ENCODE data around the gene DGKD. TPM values are rescaled to one million over a fixed set of nuclear protein-coding genes. Genes with fewer than 3 reads are reported as not detected.
"Not testable (repeated sequence)": the region's sequence is repeated elsewhere in the genome, so short reads cannot be mapped to it uniquely, and the experiment has no call there.

DGKD gene
- total RNA-seq, 1 experiment from 2014 or later: 13.0 TPM

DNA sequence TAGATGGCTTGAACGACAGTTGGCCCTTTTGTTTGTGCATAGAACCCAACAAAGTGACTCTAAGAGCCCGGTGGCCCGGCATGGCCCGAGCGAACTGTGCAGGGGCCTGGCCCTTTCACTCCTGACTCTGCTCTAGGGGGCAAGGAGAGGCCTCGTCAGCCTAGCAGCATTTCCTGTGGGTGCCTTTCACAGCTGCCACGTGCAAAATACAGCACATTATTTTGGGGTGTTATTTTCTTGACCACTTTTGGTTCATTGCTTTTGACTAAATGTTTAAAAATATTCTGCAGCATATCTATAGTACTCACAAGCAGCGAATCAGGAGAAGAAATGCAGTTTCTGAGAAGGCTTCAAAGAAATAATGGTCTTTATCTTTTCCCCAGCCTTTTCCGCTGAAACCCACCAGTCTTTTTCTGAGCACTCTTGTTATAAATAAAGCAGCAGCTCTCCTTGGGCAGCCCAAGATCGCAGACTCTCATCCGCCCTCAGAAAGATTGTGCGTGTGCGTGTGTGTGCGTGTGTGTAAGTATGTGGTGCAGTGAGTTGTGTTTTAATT is 31.3 kb downstream of the DGKD start:
- no peak for DNase-seq (ENCODE audit: low read depth)

DNA sequence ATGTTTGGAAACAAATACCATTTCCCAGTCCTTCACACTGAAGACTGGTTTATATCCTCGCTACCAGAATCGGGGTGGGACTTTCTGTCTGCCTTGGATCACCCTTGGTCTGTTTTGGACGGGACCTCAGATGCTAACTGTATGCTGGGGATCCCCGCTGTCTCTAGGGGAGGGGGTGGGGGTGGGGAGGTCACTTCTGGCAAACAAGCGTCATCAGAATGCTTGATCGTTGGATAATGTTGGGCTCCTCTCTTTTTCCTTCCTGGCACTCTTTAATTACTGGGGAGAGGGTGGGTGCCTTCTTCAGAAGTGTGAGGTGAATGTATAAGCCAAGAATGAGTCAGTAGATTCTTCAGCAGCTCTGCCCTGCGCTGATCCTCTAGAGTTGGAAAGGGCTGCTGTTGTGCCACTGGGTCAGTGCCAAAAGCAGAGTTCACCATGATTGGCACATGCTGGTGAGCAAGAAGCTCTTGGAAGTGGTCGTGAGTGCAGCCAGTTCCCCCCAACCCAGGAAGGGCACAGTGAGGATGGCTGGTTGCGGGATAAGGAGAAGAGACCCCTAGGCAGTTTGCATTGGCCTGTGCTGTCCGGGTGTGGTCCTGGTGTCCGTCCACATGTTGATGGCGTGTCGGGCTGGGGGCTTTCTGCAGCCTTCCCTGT is 32.2 kb downstream of the DGKD start:
- DNase-seq (ENCODE audit: low read depth): no peak

DNA sequence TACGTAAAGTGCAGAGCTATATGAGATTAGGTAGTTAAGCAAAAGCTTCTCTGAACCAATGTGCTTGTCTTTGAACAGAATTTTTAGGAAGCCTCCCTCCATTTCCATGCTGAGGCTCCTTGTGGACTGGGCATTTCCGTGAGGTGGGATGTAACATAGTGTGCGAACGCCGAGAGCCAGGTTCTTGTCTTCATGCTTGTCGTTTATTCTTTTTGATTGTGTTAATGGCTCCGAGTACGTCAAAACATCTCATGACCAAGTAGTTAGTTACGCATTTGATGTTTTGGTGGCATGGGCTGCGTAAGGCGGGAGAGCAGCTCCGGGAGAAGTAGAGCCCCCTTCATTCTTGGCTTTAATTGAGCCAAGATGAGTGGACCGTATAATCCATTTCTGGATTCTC is 32.9 kb downstream of the DGKD start:
- DNase-seq (ENCODE audit: low read depth): no peak

DNA sequence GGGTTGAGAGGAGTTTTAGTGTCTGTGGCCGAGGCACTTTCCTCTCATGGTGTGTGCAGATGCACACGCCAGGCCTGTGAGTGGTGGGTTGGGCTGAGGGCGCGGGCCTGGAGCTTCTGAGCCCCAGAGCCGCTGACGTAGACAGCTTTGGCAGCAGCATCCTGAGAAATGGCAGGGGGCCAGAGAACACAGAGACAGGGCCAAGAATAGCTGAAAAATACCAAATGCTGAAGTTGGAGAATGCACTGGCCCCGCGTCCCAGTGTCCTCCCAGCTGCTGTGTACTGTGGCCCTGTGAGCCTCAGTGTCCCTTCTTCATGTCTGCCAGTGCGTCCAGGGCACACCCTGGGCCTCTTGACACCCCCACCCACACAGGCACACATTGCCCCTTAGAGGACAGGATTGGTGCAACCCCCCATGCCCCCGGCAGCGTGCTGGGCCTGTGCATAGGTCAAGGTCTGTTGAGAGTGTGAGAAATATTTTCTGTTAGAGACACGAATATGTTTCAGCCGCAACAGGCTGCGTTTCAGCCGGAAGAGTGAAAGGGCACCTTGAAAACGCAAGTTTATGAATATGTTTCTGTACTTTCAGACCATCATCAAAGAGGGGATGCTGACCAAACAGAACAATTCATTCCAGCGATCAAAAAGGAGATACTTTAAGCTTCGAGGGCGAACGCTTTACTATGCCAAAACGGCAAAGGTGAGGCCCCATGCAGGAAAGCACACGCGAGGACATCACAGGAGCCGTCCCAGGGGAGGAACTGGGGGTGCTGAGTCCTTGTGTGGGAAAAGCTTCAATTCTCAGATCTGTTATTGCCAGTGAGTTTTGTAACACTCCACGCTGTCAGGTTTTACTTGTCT is 33.6 kb downstream of the DGKD start:
- peak; percentile 85 for DNase-seq (ENCODE audit: low read depth)

DNA sequence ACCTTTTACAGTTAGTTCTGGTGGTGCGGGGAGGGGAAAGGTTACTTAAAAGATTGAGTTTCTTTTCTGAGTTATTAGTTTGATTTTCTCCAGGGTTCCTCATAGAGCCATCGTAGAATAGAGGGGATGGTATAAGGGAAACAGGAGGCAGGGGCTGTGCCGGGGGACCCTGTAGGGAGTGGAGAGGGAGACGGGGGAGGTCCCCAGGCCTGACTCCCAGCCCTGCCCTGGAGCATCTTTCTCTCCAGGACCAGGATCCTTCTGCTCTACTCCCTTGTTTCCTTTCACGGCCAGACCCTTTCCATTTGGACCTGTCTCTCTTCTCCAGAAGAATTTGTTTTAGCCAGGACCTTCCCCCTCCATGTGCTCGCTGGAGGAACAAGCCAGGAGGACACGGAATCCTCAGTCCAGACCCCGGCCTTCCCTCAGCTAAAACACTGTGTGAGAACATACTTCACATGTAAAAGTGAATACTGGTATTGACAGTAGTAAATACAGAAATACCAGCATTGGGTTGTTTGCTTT is 35.4 kb downstream of the DGKD start:
- DNase-seq (ENCODE audit: low read depth): no peak

DNA sequence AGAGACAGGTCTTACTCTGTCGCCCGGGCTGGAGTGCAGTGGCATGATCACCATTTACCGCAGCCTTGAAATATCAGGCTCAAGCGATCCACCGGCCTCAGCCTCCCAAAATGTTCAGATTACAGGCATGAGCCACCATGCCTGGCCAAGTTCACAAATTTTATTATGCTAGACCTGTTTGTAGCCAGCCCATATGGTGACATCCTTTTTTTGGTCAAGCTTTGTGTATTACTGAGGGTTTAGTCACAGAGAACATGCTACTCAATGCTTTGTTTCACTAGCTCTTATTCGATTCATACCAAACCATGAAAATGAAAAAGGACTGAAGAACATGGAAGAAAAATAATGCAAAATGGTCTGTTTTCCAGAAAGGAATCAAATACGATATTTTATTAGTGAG is 41.4 kb downstream of the DGKD start:
- DNase-seq (ENCODE audit: low read depth): no peak

DNA sequence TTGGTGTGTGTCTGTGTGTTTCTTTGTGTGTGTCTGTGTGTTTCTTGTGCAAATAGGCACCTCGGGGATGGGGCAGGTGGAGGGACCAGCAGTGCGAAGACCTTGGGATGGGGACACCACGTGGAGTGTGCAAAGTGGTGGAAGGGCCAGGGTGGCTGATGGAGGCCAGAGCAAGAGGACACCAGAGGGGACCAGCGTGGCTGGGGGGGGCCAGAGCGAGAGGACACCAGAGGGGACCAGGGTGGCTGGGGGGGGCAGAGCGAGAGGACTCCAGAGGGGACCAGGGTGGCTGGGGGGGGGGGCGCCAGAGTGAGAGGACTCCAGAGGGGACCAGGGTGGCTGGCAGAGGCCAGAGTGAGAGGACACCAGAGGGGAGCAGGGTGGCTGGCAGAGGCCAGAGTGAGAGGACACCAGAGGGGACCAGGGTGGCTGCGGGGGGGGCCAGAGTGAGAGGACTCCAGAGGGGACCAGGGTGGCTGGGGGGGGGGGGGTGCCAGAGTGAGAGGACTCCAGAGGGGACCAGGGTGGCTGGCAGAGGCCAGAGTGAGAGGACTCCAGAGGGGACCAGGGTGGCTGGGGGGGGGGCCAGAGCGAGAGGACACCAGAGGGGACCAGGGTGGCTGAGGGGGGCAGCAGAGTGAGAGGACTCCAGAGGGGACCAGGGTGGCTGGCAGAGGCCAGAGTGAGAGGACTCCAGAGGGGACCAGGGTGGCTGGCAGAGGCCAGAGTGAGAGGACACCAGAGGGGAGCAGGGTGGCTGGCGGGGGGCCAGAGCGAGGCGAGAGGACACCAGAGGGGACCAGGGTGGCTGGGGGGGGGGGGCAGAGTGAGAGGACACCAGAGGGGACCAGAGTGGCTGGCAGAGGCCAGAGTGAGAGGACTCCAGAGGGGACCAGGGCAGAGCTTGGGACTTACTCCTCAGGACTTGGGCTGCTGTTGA is 42.7 kb downstream of the DGKD start:
- not testable (repeated sequence) for DNase-seq (ENCODE audit: low read depth)

DNA sequence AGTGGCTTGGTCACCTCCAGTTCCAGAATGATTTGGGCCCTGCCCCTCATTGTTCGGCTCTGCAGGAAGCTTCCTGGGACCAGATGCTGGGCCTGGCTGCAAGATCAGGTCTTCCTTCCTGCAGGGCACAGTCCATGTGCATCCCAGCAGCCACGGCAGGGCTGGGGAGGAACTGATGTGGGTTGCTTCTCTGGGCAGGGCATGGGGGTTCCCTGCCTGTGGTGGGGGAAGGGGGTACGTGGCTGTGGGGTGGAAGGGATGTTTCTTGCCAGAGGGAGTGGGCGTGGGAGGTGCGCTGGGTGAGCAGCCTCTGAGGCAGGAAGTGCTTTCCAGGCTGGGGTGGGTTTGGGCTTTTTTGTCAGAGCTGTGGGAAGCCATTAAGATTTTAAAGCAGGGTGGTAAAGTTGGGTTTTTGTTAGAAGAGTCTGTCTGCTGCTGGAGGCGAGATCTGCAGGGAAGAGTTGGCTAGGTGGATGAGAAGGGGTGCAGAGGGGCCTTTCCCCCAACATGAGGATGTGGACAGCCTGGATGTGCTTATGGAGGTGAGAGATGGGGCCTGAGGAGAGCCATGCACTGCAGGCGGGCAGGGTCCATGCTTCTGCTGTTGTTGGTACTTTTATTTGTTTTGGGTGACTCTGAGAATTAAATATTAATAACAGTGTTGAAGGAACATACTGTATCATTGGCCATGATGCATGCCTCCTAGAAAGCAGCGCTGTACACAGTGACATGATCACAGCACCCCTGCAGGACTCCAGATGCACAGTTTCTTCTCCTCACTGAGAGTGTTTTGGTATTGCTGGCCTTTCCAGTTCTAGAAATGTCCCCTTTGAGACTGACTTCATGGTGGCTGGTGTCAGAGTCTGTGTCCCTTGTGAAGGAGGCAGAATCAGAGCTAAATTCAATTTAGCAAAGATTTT is 45.3 kb downstream of the DGKD start:
- no peak for DNase-seq (ENCODE audit: low read depth)

DNA sequence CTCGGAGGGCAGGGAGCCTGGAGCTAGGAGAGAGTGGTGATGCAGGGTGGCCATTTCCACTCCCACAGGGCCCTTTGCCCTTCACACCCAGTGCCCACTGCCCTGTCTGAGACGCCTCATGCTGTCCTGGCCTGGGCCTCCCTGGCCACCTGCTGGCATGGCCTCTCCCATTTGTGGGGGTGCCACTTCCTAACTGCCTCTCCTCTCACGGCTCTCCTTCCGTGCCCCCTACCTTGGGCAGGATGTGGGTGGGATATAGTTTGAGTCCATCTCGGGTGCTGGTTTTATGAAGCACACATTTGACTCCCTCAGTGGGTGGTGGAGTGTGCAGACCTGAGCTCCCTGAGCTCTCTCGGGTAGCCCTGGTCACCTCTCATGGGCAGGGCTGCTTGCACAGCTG is 46.0 kb downstream of the DGKD start:
- DNase-seq (ENCODE audit: low read depth): no peak

DNA sequence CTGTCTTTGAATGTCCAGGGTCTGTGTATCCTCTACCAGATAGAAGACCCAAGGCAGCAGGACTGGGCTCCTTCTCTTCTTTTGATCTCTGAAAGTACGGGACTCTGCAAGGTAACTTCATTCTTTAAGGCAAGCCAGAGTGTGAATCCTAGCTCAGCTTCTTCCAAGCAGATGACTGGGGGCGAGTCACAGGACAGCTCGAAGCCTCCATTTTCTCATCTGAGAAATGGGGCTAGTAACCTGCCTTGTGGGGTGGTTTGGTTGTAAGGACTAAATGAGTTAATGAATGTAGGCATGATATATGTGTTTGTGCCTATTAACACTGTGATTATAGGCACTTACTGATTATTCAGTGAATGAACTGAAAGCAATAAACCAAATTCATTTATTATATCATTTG is 46.7 kb downstream of the DGKD start:
- no peak for DNase-seq (ENCODE audit: low read depth)

DNA sequence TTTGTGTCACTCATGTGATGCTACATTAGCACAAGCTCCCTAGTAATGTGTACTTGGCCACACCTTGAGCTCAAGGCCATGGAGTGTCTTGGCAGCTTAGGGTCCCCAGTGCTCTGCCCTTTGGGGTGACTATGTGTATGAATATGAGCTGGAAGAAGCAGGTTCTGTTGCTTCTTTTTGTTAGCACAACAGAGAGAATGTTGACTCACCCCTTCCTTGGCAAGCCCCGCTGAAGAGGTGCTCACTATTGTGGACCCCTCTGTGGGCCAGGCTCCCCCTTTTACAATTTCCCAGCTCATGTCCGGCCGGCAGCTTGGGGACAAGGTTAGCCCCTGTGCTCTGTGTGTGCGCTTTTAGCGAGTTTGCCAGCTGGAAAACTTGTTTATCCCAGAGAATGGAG is 48.1 kb downstream of the DGKD start:
- no peak for DNase-seq (ENCODE audit: low read depth)

DNA sequence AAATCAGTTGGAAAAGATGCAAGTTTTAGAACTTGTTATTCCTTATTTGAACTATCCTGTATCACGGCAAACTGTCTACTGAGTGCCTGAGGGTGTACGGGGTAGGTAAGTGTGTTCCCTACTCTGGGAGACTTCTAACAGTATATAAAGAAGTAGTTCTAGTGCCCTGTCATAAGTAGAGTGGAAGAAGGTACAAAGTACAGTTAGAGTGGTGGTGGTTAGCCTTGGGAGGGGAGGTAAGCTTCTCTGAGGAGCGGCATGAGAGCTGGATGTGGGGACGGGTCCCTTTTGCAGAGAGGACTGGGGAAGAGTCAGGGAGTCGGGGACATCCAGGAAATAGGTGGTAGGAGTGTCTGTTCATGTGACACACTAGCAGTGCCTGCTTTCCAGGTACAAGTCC is 48.5 kb downstream of the DGKD start:
- no peak for DNase-seq (ENCODE audit: low read depth)

DNA sequence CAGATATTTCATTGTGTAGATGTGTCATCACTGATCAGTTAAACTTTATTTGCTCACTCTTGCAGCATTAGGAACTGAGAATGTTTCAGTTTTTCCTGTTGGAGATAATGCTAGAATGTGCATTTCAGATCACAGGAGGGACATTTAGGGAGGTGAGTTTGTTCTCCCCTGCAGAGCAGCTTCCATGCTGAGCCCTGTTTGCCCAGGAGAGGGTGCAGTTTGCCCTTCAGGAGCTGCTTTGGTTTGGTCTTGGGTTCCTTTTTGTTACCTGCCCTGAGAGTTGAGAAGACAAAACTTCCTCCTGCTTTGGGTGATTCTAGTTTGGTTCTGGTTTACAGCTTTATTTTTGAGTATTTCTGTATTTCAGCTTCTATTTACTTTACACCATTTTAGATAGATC is 49.9 kb downstream of the DGKD start:
- no peak for DNase-seq (ENCODE audit: low read depth)

DNA sequence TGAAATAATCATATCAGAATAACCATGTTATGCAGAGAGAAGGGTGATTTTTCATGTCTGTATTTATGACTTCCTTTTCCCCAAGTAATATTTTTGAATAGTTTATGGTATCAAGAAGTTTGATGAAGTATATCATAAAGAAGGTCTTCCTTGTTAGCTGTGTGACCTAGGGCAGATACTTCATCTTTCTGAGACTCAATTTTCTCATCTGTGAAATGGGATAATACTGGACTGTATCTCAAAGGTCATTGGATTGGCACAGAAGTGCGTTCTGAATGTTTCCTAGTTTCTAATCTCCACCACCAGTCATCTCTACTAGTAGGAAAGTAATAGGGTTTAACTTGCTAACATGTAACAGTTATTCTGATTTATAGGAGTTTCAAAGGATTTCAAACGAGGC is 52.6 kb downstream of the DGKD start:
- DNase-seq (ENCODE audit: low read depth): no peak

DNA sequence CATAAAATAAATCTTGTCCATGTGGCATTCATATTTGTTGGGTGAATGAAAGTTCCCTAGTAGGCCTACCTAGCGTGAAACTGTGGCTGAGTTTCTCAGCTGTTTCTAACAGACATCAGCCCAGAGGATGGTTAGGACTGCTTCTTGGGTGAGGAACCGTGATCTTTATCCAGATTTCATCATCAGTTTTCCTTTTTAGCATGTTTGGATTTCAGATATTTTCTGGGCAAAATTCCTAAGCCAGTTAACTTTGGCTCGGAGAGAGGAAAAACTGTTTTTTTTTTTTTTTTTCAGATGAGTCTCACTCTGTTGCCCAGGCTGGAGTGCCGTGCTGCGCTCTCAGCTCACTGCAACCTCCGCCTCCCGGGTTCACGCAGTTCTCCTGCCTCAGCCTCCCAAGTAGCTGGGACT is 53.5 kb downstream of the DGKD start:
- DNase-seq (ENCODE audit: low read depth): no peak

DNA sequence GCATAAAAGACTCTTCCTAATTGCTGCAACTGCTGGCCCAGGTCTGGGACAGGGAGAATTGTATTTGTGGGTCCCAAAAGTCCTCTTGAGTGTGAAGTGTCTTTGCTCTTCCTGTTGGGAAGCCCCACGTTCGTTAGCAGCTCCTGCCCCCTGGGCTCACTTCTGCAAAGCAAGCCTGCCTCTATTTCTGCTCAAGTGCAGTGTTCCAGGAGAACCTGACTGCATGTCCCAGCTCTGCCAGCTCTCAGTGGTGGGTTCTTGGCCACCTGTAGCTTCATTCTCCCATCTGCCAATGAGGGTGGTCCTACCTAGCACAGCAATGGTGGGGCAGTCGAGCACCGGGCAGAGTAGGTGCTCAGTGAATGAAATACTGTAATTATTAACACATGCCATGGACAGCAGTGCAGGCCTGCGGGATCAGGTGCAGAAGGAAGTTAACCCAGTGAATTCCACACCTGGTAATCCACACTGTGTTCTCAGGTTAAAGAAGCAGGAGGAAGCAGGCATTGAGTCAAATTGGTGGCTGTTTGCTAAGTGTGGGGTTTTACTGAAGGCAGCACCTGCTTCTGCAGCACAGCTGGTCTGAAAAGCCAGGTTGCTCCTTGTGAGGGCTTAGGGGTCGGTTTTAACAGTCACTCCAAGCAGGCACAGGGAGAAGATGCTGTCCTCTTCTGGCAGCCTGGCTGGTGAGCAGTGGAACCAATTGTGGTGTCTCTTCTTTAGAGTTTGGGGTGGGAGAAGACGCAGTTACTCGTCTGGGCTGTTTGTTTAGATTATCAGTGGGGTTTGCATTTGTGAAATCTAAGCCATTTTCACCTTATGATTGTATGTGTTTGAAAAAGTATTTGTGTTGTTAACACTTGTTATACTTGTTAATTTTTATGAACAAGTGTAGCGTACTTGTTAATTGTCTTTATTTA is 54.3 kb downstream of the DGKD start:
- DNase-seq (ENCODE audit: low read depth): no peak

DNA sequence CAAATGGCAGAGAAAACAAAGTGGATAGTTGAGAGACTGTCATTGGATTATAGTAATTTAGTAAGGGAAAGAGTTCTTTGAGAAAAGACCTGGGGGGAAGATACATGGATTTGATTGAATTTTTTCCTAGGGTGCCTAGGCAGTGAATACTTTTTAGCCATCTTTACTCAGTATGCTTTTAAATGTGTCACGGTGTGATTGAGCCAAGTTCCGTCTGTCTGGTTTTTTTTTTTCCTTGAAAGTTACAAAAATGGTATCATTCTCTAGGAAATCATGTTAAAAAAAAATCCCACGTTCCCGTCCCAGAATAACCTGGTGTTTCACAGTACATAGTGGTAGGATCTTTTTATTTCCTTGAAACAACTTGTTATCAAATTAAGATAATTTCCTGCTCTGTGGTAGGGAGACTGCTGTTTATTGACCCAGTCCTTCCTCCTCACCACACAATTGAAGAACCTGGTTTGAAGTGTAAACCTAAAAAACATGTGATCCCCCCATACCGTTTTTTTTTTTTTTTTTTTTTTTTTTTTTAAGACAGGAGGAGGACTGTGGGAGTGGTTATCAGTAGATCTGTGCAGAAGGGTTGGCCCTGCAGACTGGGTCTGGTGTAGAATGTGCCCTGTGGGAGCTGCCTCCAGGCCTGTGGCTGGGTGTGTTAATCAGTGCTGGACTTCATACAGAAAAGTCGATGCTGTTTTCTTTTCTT is 55.1 kb downstream of the DGKD start:
- DNase-seq (ENCODE audit: low read depth): no peak

DNA sequence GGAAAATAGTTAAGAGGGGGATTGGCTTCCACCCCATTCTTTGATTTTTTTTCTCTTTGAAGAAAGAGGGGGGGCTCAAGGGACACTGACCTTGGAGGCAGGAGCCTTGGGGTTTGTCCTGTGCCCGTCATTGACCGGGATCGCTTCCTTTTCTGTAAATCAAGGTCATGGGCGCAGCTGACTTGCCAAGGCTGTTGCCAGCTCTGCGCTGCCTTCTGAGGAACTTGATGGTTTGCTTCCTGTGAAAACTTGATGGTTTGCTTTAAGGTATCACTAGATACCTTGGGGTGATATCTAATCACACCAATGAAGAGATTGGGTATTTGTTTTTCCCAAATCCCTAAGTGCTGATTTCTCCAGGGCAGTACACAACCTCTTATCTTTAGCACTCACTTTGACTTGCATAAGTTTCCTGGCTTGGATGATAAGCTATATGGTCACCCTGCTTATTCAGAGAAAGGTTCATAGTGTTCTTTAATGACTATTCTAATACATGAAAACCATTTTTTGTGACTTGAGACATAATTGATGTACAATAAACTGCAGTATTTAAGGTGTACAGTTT is 56.0 kb downstream of the DGKD start:
- no peak for DNase-seq (ENCODE audit: low read depth)

Data from LHCN-M2 (cell line).